Measurements from ENCODE around the gene RASAL3. TPM values are rescaled to one million over a fixed set of nuclear protein-coding genes. Genes with fewer than 3 reads are reported as not detected.

Gene RASAL3
- total RNA-seq, 1 experiment from 2014 or later = 0.10 TPM

GRCh38 chr19:15476325-15476724 lies 12.0 kb upstream of the RASAL3 start:
- intact Hi-C loops (cut with micrococcal nuclease; ENCODE audit: unreplicated experiment) = loop anchor here (10.0 kb wide), 1 partner anchor 78 kb away; no protein-coding TSS in a partner anchor
- H3K4me1 ChIP-seq (ENCODE audit: control insufficient read depth, insufficient read depth, low read length) = no peaks in the 10 kb centered on the region
- DNase-seq (ENCODE audit: low read depth, low spot score) (no peak), ATAC-seq (no peak)
- no peaks in the 10 kb centered on the region for H3K36me3 ChIP-seq (ENCODE audit: control insufficient read depth, insufficient read depth, low read length)
- no TSS peak for BruUV-seq (replicated peaks)
- no peaks in the 10 kb centered on the region for H3K27me3 ChIP-seq (ENCODE audit: control insufficient read depth, insufficient read depth, low read length)
- ChIA-PET CTCF (no interaction called here), POLR2A (no interaction called here)
- in situ Hi-C loops (cut with HindIII; ENCODE audit: low pct_unique_long_range_greater_than_20kb, low sequenced_read_pairs) = no loop called here
- no peak overlapping the region for H3K4me3 ChIP-seq (ENCODE audit: low read depth in 2 of 2, low read length in 2 of 2)
- H3K9me3 ChIP-seq (ENCODE audit: control insufficient read depth, insufficient read depth, low read depth, low read length) = no peaks in the 10 kb centered on the region
- TF ChIP-seq TCF7L2 (IDR thresholded peaks at IDR 0.05; ENCODE audit: low read depth, low read length) (no peak), CTCF (IDR thresholded peaks at IDR 0.05) (no peak), POLR2AphosphoS5 (IDR thresholded peaks at IDR 0.05; ENCODE audit: low read depth, low read length) (no peak), REST (IDR thresholded peaks at IDR 0.05; ENCODE audit: insufficient read depth in 1 of 2, low read depth in 2 of 2, low read length in 1 of 2) (no peak), SIN3A (IDR thresholded peaks at IDR 0.05; ENCODE audit: borderline replicate concordance, insufficient read depth, low read depth, low read length) (no peak)
- no peak overlapping the region for H3K27ac ChIP-seq (ENCODE audit: low read length)

GRCh38 chr19:15475611-15476010 lies 11.3 kb upstream of the RASAL3 start:
- no peaks in the 10 kb centered on the region for H3K27me3 ChIP-seq (ENCODE audit: control insufficient read depth, insufficient read depth, low read length)
- POLR2A ChIA-PET = no interaction called here
- in situ Hi-C loops (cut with HindIII; ENCODE audit: low pct_unique_long_range_greater_than_20kb, low sequenced_read_pairs) = no loop called here
- CTCF ChIA-PET = no interaction called here
- no TSS peak for BruUV-seq (replicated peaks)
- H3K4me3 ChIP-seq (ENCODE audit: low read depth in 2 of 2, low read length in 2 of 2) = no peak overlapping the region
- H3K27ac ChIP-seq (ENCODE audit: low read length) = no peak overlapping the region
- H3K4me1 ChIP-seq (ENCODE audit: control insufficient read depth, insufficient read depth, low read length) = no peaks in the 10 kb centered on the region
- intact Hi-C loops (cut with micrococcal nuclease; ENCODE audit: unreplicated experiment) = loop anchor here (10.0 kb wide), 1 partner anchor 79 kb away; no protein-coding TSS in a partner anchor
- no peak for DNase-seq (ENCODE audit: low read depth, low spot score)
- no peak for TF ChIP-seq REST (IDR thresholded peaks at IDR 0.05; ENCODE audit: insufficient read depth in 1 of 2, low read depth in 2 of 2, low read length in 1 of 2)
- no peak for TF ChIP-seq POLR2AphosphoS5 (IDR thresholded peaks at IDR 0.05; ENCODE audit: low read depth, low read length)
- TF ChIP-seq SIN3A (IDR thresholded peaks at IDR 0.05; ENCODE audit: borderline replicate concordance, insufficient read depth, low read depth, low read length) = no peak
- no peak for TF ChIP-seq TCF7L2 (IDR thresholded peaks at IDR 0.05; ENCODE audit: low read depth, low read length)
- no peak for TF ChIP-seq CTCF (IDR thresholded peaks at IDR 0.05)
- H3K36me3 ChIP-seq (ENCODE audit: control insufficient read depth, insufficient read depth, low read length) = no peaks in the 10 kb centered on the region
- H3K9me3 ChIP-seq (ENCODE audit: control insufficient read depth, insufficient read depth, low read depth, low read length) = no peaks in the 10 kb centered on the region
- ATAC-seq = no peak

Measured in Panc1 (cell line).